Neural cell (in vitro differentiated cells): ENCODE measurements around the gene TBL1XR1. TPM values are rescaled to one million over a fixed set of nuclear protein-coding genes. Genes with fewer than 3 reads are reported as not detected.

Source experiments
- H2AFZ ChIP-seq: fragments of 200-600, 300-800 bp; sonication (generic), shearing (Covaris generic); 2 replicates; pipeline ENCODE4 v1.6.0; 2014; ENCODE audit warnings: low read depth, mild to moderate bottlenecking, antibody characterized with exemption, low read length, moderate library complexity
- H3F3A ChIP-seq: fragments of 200-600 bp; shearing (Covaris generic); 2 replicates; pipeline ENCODE4 v1.6.1; 2016; ENCODE audit warnings: mild to moderate bottlenecking, moderate library complexity, mixed read lengths, antibody characterized with exemption, low read length; ENCODE audit not compliant: insufficient read depth, poor library complexity, severe bottlenecking
- H3K27ac ChIP-seq: fragments of 200-600, 300-800 bp; sonication (generic), shearing (Covaris generic); 2 replicates; pipeline ENCODE4 v1.5.1; 2014; ENCODE audit warnings: mild to moderate bottlenecking, low read length, moderate library complexity
- H3K27me3 ChIP-seq: fragments of 300-800, 200-600 bp; sonication (generic), shearing (Covaris generic); 2 replicates; pipeline ENCODE4 v1.6.0; 2014; ENCODE audit warnings: mild to moderate bottlenecking, low read depth, low read length, moderate library complexity; ENCODE audit not compliant: insufficient read depth
- H3K36me3 ChIP-seq: fragments of 300-800, 200-600 bp; sonication (generic), shearing (Covaris generic); 2 replicates; pipeline ENCODE4 v1.5.1; 2014; ENCODE audit warnings: mild to moderate bottlenecking, antibody characterized with exemption, low read length, moderate library complexity; ENCODE audit not compliant: insufficient read depth
- H3K4me2 ChIP-seq: fragments of 300-800, 200-600 bp; sonication (generic), shearing (Covaris generic); 2 replicates; pipeline ENCODE4 v1.6.0; 2014; ENCODE audit warnings: mild to moderate bottlenecking, low read length
- H3K4me3 ChIP-seq: fragments of 300-800, 200-600 bp; sonication (generic), shearing (Covaris generic); 2 replicates; pipeline ENCODE4 v1.5.1; 2014; ENCODE audit warnings: mild to moderate bottlenecking, low read length, moderate library complexity
- H3K79me2 ChIP-seq: fragments of 200-600 bp; shearing (Covaris generic); replicated peaks from 2 replicates; pipeline ENCODE4 v1.6.0; 2014; ENCODE audit warnings: mild to moderate bottlenecking, low read length, moderate library complexity; ENCODE audit not compliant: insufficient read depth
- H3K9ac ChIP-seq: fragments of 300-800, 200-600 bp; sonication (generic), shearing (Covaris generic); 2 replicates; pipeline ENCODE4 v1.6.1; 2016; ENCODE audit warnings: mild to moderate bottlenecking, low read length, mixed read lengths
- H3K9me2 ChIP-seq: fragments of 200-600 bp; shearing (Covaris generic); 2 replicates; pipeline ENCODE4 v1.6.1; 2016; ENCODE audit warnings: mild to moderate bottlenecking, low read length, mixed read lengths; ENCODE audit not compliant: insufficient read depth
- H3K9me3 ChIP-seq: fragments of 200-600, 300-800 bp; sonication (generic), shearing (Covaris generic); 2 replicates; pipeline ENCODE4 v1.6.1; 2016; ENCODE audit warnings: mild to moderate bottlenecking, mixed run types, low read length, moderate library complexity, mixed read lengths
- H4K20me1 ChIP-seq: fragments of 200-600 bp; shearing (Covaris generic); 2 replicates; pipeline ENCODE4 v1.6.1; 2016; ENCODE audit warnings: mild to moderate bottlenecking, mixed run types; ENCODE audit not compliant: insufficient read depth
- CTCF ChIP-seq: fragments of 450-650 bp; IDR thresholded peaks from 2 replicates; pipeline ENCODE4 v1.5.1; 2014; ENCODE audit warnings: antibody characterized with exemption, mild to moderate bottlenecking, moderate library complexity; ENCODE audit not compliant: poor library complexity, severe bottlenecking
- EP300 ChIP-seq: fragments of 450-650 bp; conservative IDR thresholded peaks from 2 replicates; pipeline ENCODE4 v1.6.1; 2014; ENCODE audit warnings: antibody characterized with exemption, mild to moderate bottlenecking, moderate library complexity; ENCODE audit not compliant: poor library complexity, severe bottlenecking
- EZH2 ChIP-seq: fragments of 200-600, 300-800 bp; shearing (Covaris generic), sonication (generic); IDR thresholded peaks from 2 replicates; pipeline ENCODE4 v1.6.1; 2014; ENCODE audit warnings: antibody characterized with exemption, low read length, borderline replicate concordance, mild to moderate bottlenecking; ENCODE audit not compliant: insufficient read depth, poor library complexity, severe bottlenecking
- MXI1 ChIP-seq: fragments of 450-650 bp; conservative IDR thresholded peaks from 2 replicates; pipeline ENCODE4 v1.6.1; 2014; ENCODE audit warnings: antibody characterized with exemption, mild to moderate bottlenecking; ENCODE audit not compliant: poor library complexity, severe bottlenecking
- POLR2AphosphoS5 ChIP-seq: IDR thresholded peaks from 2 replicates; pipeline ENCODE4 v1.6.1; 2012
- RAD21 ChIP-seq: fragments of 450-650 bp; conservative IDR thresholded peaks from 2 replicates; pipeline ENCODE4 v1.6.1; 2014; ENCODE audit warnings: antibody characterized with exemption, mild to moderate bottlenecking, moderate library complexity
- SMC3 ChIP-seq: fragments of 450-650 bp; conservative IDR thresholded peaks from 2 replicates; pipeline ENCODE4 v1.6.1; 2014; ENCODE audit warnings: antibody characterized with exemption, mild to moderate bottlenecking, moderate library complexity; ENCODE audit not compliant: poor library complexity
- TAF1 ChIP-seq: IDR thresholded peaks from 2 replicates; pipeline ENCODE4 v1.6.1; 2012; ENCODE audit warnings: low read depth
- polyA plus RNA-seq: library from polyadenylated mRNA; depleted of rRNA; stranded (reverse); fragments of >200 nt; gene quantifications from 2 replicates; pipeline ENCODE4 v1.2.3, GENCODE V29; 2014
- TF ChIP-seq, protein P1 (sequence below): IDR thresholded peaks from 2 replicates; pipeline ENCODE4 v1.6.1; 2012; ENCODE audit warnings: borderline replicate concordance

Gene TBL1XR1
- polyA plus RNA-seq, 1 donor from 2014 or later, result 96.3 TPM

GRCh38 chr3:177212278-177212610, 15.0 kb upstream of the TBL1XR1 start:
- Histone ChIP-seq H3K79me2 (no peaks in the 10 kb centered on the region), H3K9me2 (no peaks in the 10 kb centered on the region), H3K4me3 (no peak overlapping the region), H3K27me3 (no peaks in the 10 kb centered on the region), H3K27ac (no peak overlapping the region), H3K4me2 (no peak overlapping the region), H2AFZ (no peak overlapping the region), H3K9ac (no peak overlapping the region), H3K9me3 (no peaks in the 10 kb centered on the region), H4K20me1 (no peaks in the 10 kb centered on the region), H3F3A (no peaks in the 10 kb centered on the region), H3K36me3 (no peaks in the 10 kb centered on the region)
- TF ChIP-seq TAF1 (no peak), EP300 (no peak), MXI1 (no peak), EZH2 (no peak)

DNA sequence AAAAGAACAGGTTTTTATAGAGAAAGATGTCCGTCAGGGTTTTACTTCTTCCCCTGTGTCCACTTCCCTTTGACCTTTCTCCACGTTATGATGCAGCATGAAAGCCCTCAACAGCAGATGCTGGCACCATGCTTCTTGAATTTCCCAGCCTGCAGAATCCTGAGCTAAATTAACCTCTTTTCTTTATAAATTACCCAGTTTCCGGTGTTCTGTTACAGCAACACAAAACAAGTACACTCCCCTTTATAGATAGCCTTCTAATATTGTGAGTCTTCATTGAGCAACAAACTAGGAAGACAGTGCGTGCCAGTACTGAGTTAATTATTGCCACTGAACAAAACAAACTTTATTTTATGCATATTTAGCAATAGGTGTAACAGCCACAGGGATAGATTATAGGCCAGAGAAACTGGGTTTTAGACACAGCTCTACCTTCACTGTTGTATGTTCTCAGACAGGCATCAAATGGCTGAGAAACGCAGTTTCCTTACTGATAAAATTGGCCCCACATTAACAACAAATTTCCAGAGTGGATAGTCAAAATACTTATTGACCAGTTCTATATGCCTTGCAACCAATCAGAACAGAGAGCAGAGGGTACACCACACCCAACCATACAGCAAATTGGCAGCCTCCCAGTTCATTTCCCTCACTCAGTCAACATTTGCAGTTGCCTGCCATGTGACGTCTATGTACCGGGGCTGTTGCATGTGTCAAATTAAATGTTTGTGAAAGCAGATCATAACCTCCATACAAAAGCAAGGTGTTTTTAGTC, 14.4 kb upstream of the TBL1XR1 start:
- no peaks in the 10 kb centered on the region for H3K27me3 ChIP-seq
- H3K4me3 ChIP-seq, result no peak overlapping the region
- no peak overlapping the region for H2AFZ ChIP-seq
- TF ChIP-seq MXI1, result no peak
- no peak for TF ChIP-seq SMC3
- TF ChIP-seq EZH2, result no peak
- no peak for TF ChIP-seq POLR2AphosphoS5
- TF ChIP-seq TAF1, result no peak
- no peak for TF ChIP-seq CTCF
- no peak for TF ChIP-seq EP300
- no peak for TF ChIP-seq RAD21
- TF ChIP-seq, protein P1, sequence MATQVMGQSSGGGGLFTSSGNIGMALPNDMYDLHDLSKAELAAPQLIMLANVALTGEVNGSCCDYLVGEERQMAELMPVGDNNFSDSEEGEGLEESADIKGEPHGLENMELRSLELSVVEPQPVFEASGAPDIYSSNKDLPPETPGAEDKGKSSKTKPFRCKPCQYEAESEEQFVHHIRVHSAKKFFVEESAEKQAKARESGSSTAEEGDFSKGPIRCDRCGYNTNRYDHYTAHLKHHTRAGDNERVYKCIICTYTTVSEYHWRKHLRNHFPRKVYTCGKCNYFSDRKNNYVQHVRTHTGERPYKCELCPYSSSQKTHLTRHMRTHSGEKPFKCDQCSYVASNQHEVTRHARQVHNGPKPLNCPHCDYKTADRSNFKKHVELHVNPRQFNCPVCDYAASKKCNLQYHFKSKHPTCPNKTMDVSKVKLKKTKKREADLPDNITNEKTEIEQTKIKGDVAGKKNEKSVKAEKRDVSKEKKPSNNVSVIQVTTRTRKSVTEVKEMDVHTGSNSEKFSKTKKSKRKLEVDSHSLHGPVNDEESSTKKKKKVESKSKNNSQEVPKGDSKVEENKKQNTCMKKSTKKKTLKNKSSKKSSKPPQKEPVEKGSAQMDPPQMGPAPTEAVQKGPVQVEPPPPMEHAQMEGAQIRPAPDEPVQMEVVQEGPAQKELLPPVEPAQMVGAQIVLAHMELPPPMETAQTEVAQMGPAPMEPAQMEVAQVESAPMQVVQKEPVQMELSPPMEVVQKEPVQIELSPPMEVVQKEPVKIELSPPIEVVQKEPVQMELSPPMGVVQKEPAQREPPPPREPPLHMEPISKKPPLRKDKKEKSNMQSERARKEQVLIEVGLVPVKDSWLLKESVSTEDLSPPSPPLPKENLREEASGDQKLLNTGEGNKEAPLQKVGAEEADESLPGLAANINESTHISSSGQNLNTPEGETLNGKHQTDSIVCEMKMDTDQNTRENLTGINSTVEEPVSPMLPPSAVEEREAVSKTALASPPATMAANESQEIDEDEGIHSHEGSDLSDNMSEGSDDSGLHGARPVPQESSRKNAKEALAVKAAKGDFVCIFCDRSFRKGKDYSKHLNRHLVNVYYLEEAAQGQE, result no peak
- H3K4me2 ChIP-seq, result no peak overlapping the region
- no peak overlapping the region for H3K9ac ChIP-seq
- no peak overlapping the region for H3K27ac ChIP-seq
- H4K20me1 ChIP-seq, result no peaks in the 10 kb centered on the region
- H3F3A ChIP-seq, result no peaks in the 10 kb centered on the region
- no peaks in the 10 kb centered on the region for H3K79me2 ChIP-seq
- no peaks in the 10 kb centered on the region for H3K9me3 ChIP-seq
- no peaks in the 10 kb centered on the region for H3K36me3 ChIP-seq
- H3K9me2 ChIP-seq, result no peaks in the 10 kb centered on the region
